Glomerular visceral epithelial cell (primary cell): ENCODE measurements around the gene DENND5B.

Experiments
- DNase-seq: peaks from one replicate; pipeline ENCODE4 v3.0.0-alpha.2; 2016; ENCODE audit errors: extremely low spot score

Gene DENND5B

GRCh38 chr12:31471823-31472222 lies 119.1 kb downstream of the DENND5B start:
- DNase-seq, result no peak

- DNase-seq, result no peak
Measured at GRCh38 chr12:31471051-31471450, 119.9 kb downstream of the DENND5B start.

GRCh38 chr12:31470459-31470858 lies 120.5 kb downstream of the DENND5B start:
- no peak for DNase-seq

GRCh38 chr12:31466768-31467167 lies 124.2 kb downstream of the DENND5B start:
- no peak for DNase-seq

GRCh38 chr12:31465002-31465401 lies 125.9 kb downstream of the DENND5B start:
- no peak for DNase-seq

GRCh38 chr12:31460024-31460423 lies 130.9 kb downstream of the DENND5B start:
- no peak for DNase-seq

GRCh38 chr12:31456562-31456961 lies 134.4 kb downstream of the DENND5B start:
- no peak for DNase-seq

GRCh38 chr12:31444736-31445135 lies 146.2 kb downstream of the DENND5B start:
- no peak for DNase-seq

GRCh38 chr12:31440586-31440985 lies 150.3 kb downstream of the DENND5B start:
- DNase-seq, result peak; percentile 52

- no peak for DNase-seq
Measured at GRCh38 chr12:31440134-31440533, 150.8 kb downstream of the DENND5B start.

GRCh38 chr12:31431721-31432240 lies 159.2 kb downstream of the DENND5B start:
- DNase-seq, result no peak

- DNase-seq, result no peak
Measured at GRCh38 chr12:31423405-31423804, 167.5 kb downstream of the DENND5B start.

GRCh38 chr12:31412292-31412801 lies 178.6 kb downstream of the DENND5B start:
- DNase-seq, result no peak

GRCh38 chr12:31408763-31409162 lies 182.2 kb downstream of the DENND5B start:
- no peak for DNase-seq

- DNase-seq, result no peak
Measured at GRCh38 chr12:31407562-31407961, 183.4 kb downstream of the DENND5B start.

- no peak for DNase-seq
Measured at GRCh38 chr12:31406345-31406744, 184.6 kb downstream of the DENND5B start.

- no peak for DNase-seq
Measured at GRCh38 chr12:31405021-31405420, 185.9 kb downstream of the DENND5B start.

GRCh38 chr12:31403099-31403607 lies 187.8 kb downstream of the DENND5B start:
- peak; percentile 86 for DNase-seq

- no peak for DNase-seq
Measured at GRCh38 chr12:31393004-31393550, 197.9 kb downstream of the DENND5B start.

- no peak for DNase-seq
Measured at GRCh38 chr12:31390991-31391390, 199.9 kb downstream of the DENND5B start.

GRCh38 chr12:31388713-31389112 lies 202.2 kb downstream of the DENND5B start:
- DNase-seq, result no peak

- DNase-seq, result no peak
Measured at GRCh38 chr12:31387466-31387865, 203.5 kb downstream of the DENND5B start.

GRCh38 chr12:31387011-31387410 lies 203.9 kb downstream of the DENND5B start:
- no peak for DNase-seq

- no peak for DNase-seq
Measured at GRCh38 chr12:31386364-31386777, 204.6 kb downstream of the DENND5B start.
